Measurements from ENCODE around the gene CHFR. TPM values are rescaled to one million over a fixed set of nuclear protein-coding genes. Genes with fewer than 3 reads are reported as not detected.

Gene CHFR
- total RNA-seq, 1 donor from 2014 or later = 56.2 TPM

DNA sequence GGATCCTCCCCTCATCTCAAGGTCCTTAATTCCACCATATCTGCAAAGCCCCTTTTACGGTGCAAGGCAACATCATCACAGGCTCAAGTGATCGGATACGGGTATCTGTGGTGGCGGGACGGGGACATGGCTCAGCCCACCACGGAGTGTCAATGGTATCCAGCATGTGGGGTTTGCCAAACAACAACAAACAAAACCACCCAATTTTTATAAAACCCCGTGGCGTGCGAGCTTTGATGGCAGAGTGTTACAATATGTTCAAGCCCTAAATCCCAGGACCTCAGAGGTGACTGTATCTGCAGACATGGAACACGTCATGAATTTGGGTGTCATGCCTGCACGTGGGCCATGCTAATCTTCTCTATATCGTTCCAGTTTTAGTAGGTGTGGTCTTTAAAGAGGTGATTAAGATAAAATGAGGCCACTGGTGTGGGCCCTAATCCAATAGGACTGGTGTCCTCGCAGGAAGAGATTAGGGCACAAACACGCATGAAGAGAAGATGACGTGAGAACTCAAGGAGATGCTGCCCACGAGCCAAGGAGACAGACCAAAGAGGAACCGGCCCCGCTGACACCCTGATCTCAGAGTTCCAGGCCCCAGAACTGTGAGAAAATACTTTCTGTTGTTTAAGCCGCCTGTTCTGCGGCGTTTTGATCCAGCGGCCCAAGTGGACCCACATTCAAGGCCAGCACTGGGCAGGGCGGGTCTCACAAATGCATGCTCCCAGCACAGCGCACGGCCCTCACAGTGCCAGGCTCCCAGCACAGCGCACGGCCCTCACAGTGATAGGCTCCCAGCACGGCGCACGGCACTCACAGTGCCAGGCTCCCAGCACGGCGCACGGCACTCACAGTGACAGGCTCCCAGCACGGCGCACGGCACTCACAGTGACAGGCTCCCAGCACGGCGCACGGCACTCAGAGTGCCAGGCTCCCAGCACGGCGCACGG lies 52.1 kb downstream of the CHFR start:
- H3K9me3 Mint-ChIP-seq (ENCODE audit: low read depth) = no peaks in the 10 kb centered on the region
- TF ChIP-seq, protein P1, sequence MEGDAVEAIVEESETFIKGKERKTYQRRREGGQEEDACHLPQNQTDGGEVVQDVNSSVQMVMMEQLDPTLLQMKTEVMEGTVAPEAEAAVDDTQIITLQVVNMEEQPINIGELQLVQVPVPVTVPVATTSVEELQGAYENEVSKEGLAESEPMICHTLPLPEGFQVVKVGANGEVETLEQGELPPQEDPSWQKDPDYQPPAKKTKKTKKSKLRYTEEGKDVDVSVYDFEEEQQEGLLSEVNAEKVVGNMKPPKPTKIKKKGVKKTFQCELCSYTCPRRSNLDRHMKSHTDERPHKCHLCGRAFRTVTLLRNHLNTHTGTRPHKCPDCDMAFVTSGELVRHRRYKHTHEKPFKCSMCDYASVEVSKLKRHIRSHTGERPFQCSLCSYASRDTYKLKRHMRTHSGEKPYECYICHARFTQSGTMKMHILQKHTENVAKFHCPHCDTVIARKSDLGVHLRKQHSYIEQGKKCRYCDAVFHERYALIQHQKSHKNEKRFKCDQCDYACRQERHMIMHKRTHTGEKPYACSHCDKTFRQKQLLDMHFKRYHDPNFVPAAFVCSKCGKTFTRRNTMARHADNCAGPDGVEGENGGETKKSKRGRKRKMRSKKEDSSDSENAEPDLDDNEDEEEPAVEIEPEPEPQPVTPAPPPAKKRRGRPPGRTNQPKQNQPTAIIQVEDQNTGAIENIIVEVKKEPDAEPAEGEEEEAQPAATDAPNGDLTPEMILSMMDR (IDR thresholded peaks at IDR 0.05) = no peak

DNA sequence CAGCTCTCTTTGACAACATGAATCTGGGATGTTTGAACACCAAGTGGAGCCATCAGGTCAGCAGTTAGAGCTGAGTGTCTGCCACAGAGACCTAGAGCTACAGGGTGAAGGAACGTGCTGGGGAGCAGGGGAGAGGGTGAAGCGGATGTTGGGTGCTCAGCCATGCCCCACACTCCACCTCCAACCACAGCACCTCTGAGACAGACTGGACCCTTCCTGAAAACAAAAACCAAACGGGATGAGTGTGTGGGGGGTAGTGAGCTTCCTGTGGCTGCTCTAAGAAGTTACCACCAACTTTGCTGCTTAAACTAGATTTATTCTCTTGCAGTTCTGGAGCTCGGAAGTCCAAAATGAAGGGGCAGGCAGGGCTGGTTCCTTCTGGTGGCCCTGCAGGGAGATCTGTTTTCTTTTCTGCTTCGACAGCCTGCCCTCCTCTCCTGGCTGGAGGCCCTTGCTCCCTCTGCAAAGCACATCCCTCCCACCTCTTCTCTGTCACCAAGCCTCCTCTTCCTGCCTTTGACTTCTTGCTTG lies 53.2 kb downstream of the CHFR start:
- Mint-ChIP-seq H3K27ac (ENCODE audit: unreplicated experiment) (no peak overlapping the region), H3K27me3 (ENCODE audit: low read depth) (no peaks in the 10 kb centered on the region), H3K36me3 (ENCODE audit: low read depth) (peaks cover 26% of the 10 kb centered on the region), H3K4me3 (ENCODE audit: unreplicated experiment) (no peak overlapping the region), H3K4me1 (ENCODE audit: low read depth) (peaks cover 17% of the 10 kb centered on the region), H3K9me3 (ENCODE audit: low read depth) (no peaks in the 10 kb centered on the region)
- no peak for DNase-seq (ENCODE audit: low spot score)
- TF ChIP-seq, protein P1 (IDR thresholded peaks at IDR 0.05) = no peak

More for the DNA sequence above, 52.1 kb downstream of the CHFR start:
- no peaks in the 10 kb centered on the region for H3K27me3 Mint-ChIP-seq (ENCODE audit: low read depth)
- H3K27ac Mint-ChIP-seq (ENCODE audit: unreplicated experiment) = no peak overlapping the region
- H3K4me3 Mint-ChIP-seq (ENCODE audit: unreplicated experiment) = no peak overlapping the region
- H3K36me3 Mint-ChIP-seq (ENCODE audit: low read depth) = peaks cover 29% of the 10 kb centered on the region
- H3K4me1 Mint-ChIP-seq (ENCODE audit: low read depth) = peaks cover 11% of the 10 kb centered on the region
- no peak for DNase-seq (ENCODE audit: low spot score)

DNA sequence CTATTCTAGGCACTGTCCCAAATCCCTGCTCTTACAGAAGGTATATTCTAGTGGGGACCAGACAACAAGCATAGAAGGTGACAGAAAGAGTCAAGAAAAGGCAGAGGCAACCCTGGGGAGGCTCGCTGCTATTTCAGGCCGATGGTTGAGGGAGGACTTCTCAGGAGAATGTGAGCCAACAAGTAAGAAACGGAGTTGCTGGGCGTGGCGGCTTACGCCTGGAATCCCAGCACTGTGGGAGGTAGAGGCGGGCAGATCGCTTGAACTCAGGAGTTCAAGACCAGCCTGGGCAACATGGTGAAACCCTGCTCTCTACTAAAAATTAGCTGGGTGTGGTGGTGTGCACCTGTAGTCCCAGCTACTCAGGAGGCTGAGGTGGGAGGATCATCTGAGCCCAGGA lies 54.1 kb downstream of the CHFR start:
- H3K9me3 Mint-ChIP-seq (ENCODE audit: low read depth) = no peaks in the 10 kb centered on the region
- H3K27ac Mint-ChIP-seq (ENCODE audit: unreplicated experiment) = no peak overlapping the region
- peaks cover 18% of the 10 kb centered on the region for H3K4me1 Mint-ChIP-seq (ENCODE audit: low read depth)
- H3K4me3 Mint-ChIP-seq (ENCODE audit: unreplicated experiment) = no peak overlapping the region
- no peak for DNase-seq (ENCODE audit: low spot score)
- TF ChIP-seq, protein P1 (IDR thresholded peaks at IDR 0.05) = no peak
- H3K36me3 Mint-ChIP-seq (ENCODE audit: low read depth) = peaks cover 20% of the 10 kb centered on the region
- no peaks in the 10 kb centered on the region for H3K27me3 Mint-ChIP-seq (ENCODE audit: low read depth)

DNA sequence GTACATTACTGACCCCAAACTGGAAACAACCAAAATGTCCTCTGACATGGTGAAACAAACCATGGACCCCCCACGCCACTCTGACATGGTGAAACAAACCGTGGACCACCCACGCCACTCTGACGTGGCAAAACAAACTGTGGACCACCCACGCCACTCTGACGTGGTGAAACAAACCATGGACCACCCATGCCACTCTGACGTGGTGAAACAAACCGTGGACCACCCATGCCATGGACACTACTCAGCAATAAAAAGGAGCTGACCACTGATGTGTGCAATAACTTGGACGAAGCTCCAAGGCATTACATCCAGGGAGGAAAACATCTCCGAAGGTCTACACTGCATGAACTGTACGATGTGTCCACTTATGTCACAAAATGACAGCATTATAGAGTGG lies 55.6 kb downstream of the CHFR start:
- TF ChIP-seq, protein P1 (IDR thresholded peaks at IDR 0.05) = no peak
- H3K27me3 Mint-ChIP-seq (ENCODE audit: low read depth) = no peaks in the 10 kb centered on the region
- H3K9me3 Mint-ChIP-seq (ENCODE audit: low read depth) = no peaks in the 10 kb centered on the region
- no peak for DNase-seq (ENCODE audit: low spot score)
- no peak overlapping the region for H3K4me3 Mint-ChIP-seq (ENCODE audit: unreplicated experiment)
- H3K27ac Mint-ChIP-seq (ENCODE audit: unreplicated experiment) = peak overlapping the region; percentile 52
- peaks cover 29% of the 10 kb centered on the region for H3K36me3 Mint-ChIP-seq (ENCODE audit: low read depth)
- peaks cover 30% of the 10 kb centered on the region for H3K4me1 Mint-ChIP-seq (ENCODE audit: low read depth)

DNA sequence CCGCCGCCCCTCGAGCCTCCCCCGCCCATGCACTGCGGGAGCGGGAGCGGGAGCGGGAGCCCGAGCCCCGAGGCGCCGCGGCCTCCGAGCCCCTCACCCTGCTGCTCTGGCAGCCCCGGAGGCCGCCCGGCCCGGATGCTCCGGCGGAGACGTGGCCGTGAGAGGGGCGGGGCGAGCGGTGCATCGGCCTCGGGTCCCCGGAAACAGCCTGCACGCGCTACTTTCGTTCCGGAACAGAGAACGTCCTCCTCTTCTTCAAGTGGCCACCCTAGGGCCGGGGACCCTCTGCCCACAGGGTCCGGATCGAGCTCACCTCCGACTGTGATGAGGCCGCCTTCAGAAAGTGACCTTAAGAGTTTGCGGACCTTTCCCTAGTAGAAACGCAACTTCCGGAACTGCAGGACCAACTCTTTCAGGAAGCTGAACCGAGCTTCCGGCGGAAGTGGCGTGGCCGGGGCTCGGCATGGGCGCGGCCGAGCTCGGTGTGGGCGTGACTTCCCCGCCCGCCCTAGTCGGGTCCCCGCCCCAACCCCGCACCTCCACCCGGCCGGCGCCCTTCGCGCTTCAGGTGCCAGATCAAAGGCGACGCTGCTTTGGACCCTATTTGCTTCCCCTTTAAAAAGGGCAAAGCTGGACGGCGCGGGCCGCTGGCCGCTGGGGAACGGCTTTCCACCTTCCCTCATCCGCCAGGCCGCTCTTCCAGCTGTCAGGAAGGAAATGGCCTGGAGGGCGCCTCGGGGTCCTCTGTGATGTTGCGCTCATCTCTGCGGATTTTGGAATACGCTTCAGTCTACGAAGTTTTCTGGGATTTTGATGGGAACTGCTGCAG lies 58.5 kb downstream of the CHFR start, which contains the start of gene GOLGA3:
TSS of gene GOLGA3 (minus strand) at position 164 of the 829 bp plus-strand sequence. CDS start 6,741 bp downstream, outside the sequence.
- no peak for DNase-seq (ENCODE audit: low spot score)
- Mint-ChIP-seq H3K27ac (ENCODE audit: unreplicated experiment) (peak within 1 kb of the TSS; percentile 100), H3K9me3 (ENCODE audit: low read depth) (no peaks in the 10 kb centered on the region), H3K4me3 (ENCODE audit: unreplicated experiment) (peak within 1 kb of the TSS; percentile 95), H3K4me1 (ENCODE audit: low read depth) (peaks cover 56% of the 10 kb centered on the region), H3K27me3 (ENCODE audit: low read depth) (no peaks in the 10 kb centered on the region), H3K36me3 (ENCODE audit: low read depth) (peaks cover 42% of the 10 kb centered on the region)
- TF ChIP-seq, protein P1 (IDR thresholded peaks at IDR 0.05) = no peak
